Endothelial cell of umbilical vein (primary cell): ENCODE results near the gene GNE. TPM values are rescaled to one million over a fixed set of nuclear protein-coding genes. Genes with fewer than 3 reads are reported as not detected.

Experiments
- BruUV-seq: library from RNA; stranded (reverse); fragments of 400-500 nt; replicated peaks from 2 replicates; lab custom pipeline; 2021; lab: Mats Ljungman, UMichigan
- CTCF ChIA-PET: fragments of 300-600, 350-600 bp; sonication (Branson Sonifier 250); formaldehyde crosslinking; loops from one replicate; lab custom pipeline; 2021; ENCODE audit warnings: antibody characterized with exemption, inconsistent platforms; lab: Charles Lee
- POLR2A ChIA-PET: fragments of 300-600, 350-600 bp; sonication (Branson Sonifier 250); formaldehyde crosslinking; loops from one replicate; lab custom pipeline; 2021; ENCODE audit warnings: antibody characterized with exemption, inconsistent platforms; lab: Charles Lee
- DNase-seq: peaks from one replicate; pipeline ENCODE4 v3.0.0-alpha.2; 2011; ENCODE audit warnings: low read depth, low spot score
- FAIRE-seq: peaks from 2 replicates; lab custom pipeline; 2011; peaks lifted over from hg19 to GRCh38; lab: Jason Lieb, UNC
- H2AFZ ChIP-seq: 2 replicates; pipeline ENCODE4 v1.6.0; 2012; ENCODE audit warnings: low read depth, low read length, control low read depth, inconsistent platforms
- H3K27ac ChIP-seq: 2 replicates; pipeline ENCODE4 v1.5.1; 2011; ENCODE audit warnings: low read depth, mild to moderate bottlenecking, control low read depth, low read length, moderate library complexity; ENCODE audit not compliant: insufficient read depth
- H3K27me3 ChIP-seq, 2 experiments: 2 replicates each; pipeline versions ENCODE4 v1.6.0 to v1.6.1; 2011; ENCODE audit warnings: low read length in 2 of 2, mixed read lengths in 1 of 2; ENCODE audit not compliant: control insufficient read depth in 2 of 2, insufficient read depth in 2 of 2
- H3K36me3 ChIP-seq, 2 experiments: 2 replicates in 1 of 2; 3 replicates in 1 of 2; pipeline ENCODE4 v1.5.1; 2011; ENCODE audit warnings: low read length in 2 of 2, mild to moderate bottlenecking in 1 of 2, moderate library complexity in 1 of 2; ENCODE audit not compliant: control insufficient read depth in 2 of 2, insufficient read depth in 2 of 2; ENCODE audit errors: extremely low read depth in 1 of 2
- H3K4me1 ChIP-seq: 3 replicates; pipeline ENCODE4 v1.5.1; 2011; ENCODE audit warnings: mild to moderate bottlenecking, low read length; ENCODE audit not compliant: control insufficient read depth, insufficient read depth; ENCODE audit errors: extremely low read depth
- H3K4me2 ChIP-seq: 2 replicates; pipeline ENCODE4 v1.6.1; 2011; ENCODE audit warnings: low read length, control low read depth, mixed read lengths; ENCODE audit not compliant: insufficient read depth
- H3K4me3 ChIP-seq, 3 experiments: fragments of 200-600 bp in 1 of 3; sonication (generic), shearing (Covaris generic) in 1 of 3; replicated peaks in 1 of 3; 2 replicates each; pipeline ENCODE4 v1.5.1; 2011 to 2016; ENCODE audit warnings: control low read depth in 3 of 3, low read length in 3 of 3, mild to moderate bottlenecking in 2 of 3, inconsistent platforms in 1 of 3, low read depth in 1 of 3, moderate library complexity in 1 of 3; ENCODE audit not compliant: insufficient read depth in 1 of 3
- H3K79me2 ChIP-seq: 2 replicates; pipeline ENCODE4 v1.6.0; 2012; ENCODE audit warnings: low read length, inconsistent platforms; ENCODE audit not compliant: control insufficient read depth, insufficient read depth
- H3K9ac ChIP-seq: replicated peaks from 2 replicates; pipeline ENCODE3; 2011; ENCODE audit warnings: low read length, control low read depth; ENCODE audit not compliant: insufficient read depth; ENCODE audit errors: extremely low read depth
- H3K9me1 ChIP-seq: replicated peaks from 3 replicates; pipeline ENCODE4 v1.6.0; 2011; ENCODE audit warnings: mild to moderate bottlenecking, low read length; ENCODE audit not compliant: control insufficient read depth, insufficient read depth; ENCODE audit errors: extremely low read depth
- H3K9me3 ChIP-seq: replicated peaks from 2 replicates; pipeline ENCODE4 v1.5.1; 2012; ENCODE audit warnings: low read length, inconsistent platforms; ENCODE audit not compliant: control insufficient read depth, insufficient read depth
- H4K20me1 ChIP-seq: replicated peaks from 2 replicates; pipeline ENCODE3; 2011; ENCODE audit warnings: mild to moderate bottlenecking, low read length; ENCODE audit not compliant: control insufficient read depth, insufficient read depth; ENCODE audit errors: extremely low read depth
- CTCF ChIP-seq, 2 donors: IDR thresholded peaks; 1 replicate in 1 of 2; 2 replicates in 1 of 2; pipeline ENCODE4 v1.5.1; 2011; ENCODE audit warnings: low read length in 2 of 2, mild to moderate bottlenecking in 2 of 2, moderate library complexity in 2 of 2, control low read depth in 1 of 2, inconsistent platforms in 1 of 2, low read depth in 1 of 2; ENCODE audit not compliant: insufficient read depth in 1 of 2; ENCODE audit errors: extremely low read depth in 1 of 2
- EZH2 ChIP-seq: IDR thresholded peaks from 2 replicates; pipeline ENCODE4 v1.6.1; 2012; ENCODE audit warnings: borderline replicate concordance, low read depth, mild to moderate bottlenecking, moderate library complexity, low read length, inconsistent platforms; ENCODE audit not compliant: severe bottlenecking
- FOS ChIP-seq: IDR thresholded peaks from 2 replicates; pipeline ENCODE4 v1.6.1; 2011; ENCODE audit warnings: mild to moderate bottlenecking, low read length, moderate library complexity, borderline replicate concordance; ENCODE audit not compliant: insufficient read depth
- GATA2 ChIP-seq: IDR thresholded peaks from 2 replicates; pipeline ENCODE4 v1.7.0; 2011; ENCODE audit warnings: low read depth, mild to moderate bottlenecking, moderate library complexity, mixed read lengths, low read length; ENCODE audit not compliant: insufficient read length, insufficient read depth
- JUN ChIP-seq: IDR thresholded peaks from 2 replicates; pipeline ENCODE4 v1.6.1; 2011; ENCODE audit warnings: borderline replicate concordance, low read depth; ENCODE audit not compliant: insufficient read length, insufficient read depth
- MAX ChIP-seq: IDR thresholded peaks from 2 replicates; pipeline ENCODE4 v1.6.1; 2011; ENCODE audit not compliant: insufficient read depth, insufficient read length
- MYC ChIP-seq: IDR thresholded peaks from one replicate; pipeline ENCODE4 v1.6.1; 2011; ENCODE audit warnings: mild to moderate bottlenecking, low read depth, low read length
- POLR2A ChIP-seq: IDR thresholded peaks from 2 replicates; pipeline ENCODE4 v1.6.1; 2012; ENCODE audit warnings: low read depth, mild to moderate bottlenecking, control low read depth, low read length
- POLR2AphosphoS5 ChIP-seq: IDR thresholded peaks from 2 replicates; pipeline ENCODE4 v1.6.1; 2012; ENCODE audit warnings: low read depth, mild to moderate bottlenecking, control low read depth, low read length, moderate library complexity; ENCODE audit not compliant: insufficient read depth
- dilution Hi-C: fragments of 300-500 bp; cut with MboI; formaldehyde crosslinking; loops from one replicate; pipeline ENCODE4 v1.15.0; 2019; ENCODE audit warnings: low sequenced_read_pairs; ENCODE audit not compliant: extremely low pct_ligation_motif_present
- intact Hi-C: fragments of 100-400 bp; cut with micrococcal nuclease; formaldehyde crosslinking; loops from one replicate; pipeline ENCODE4 v1.10.0; 2022
- polyA plus RNA-seq, 4 experiments: library from polyadenylated mRNA; depleted of rRNA in 3 of 4; stranded (reverse) in 3 of 4; unstranded in 1 of 4; fragments of >200 nt; gene quantifications; 2 replicates each; pipeline versions ENCODE4 v1.2.1 to v1.2.3, GENCODE V29; 2011 to 2012; ENCODE audit warnings: missing spikeins in 1 of 4
- total RNA-seq: library from RNA; stranded (reverse); gene quantifications from 2 replicates; pipeline ENCODE4 v1.2.3, GENCODE V29; 2021

GNE gene
- total and polyA plus RNA-seq, 2 donors (not counting 3 experiments of a cell fraction or from before 2014, with no cell fraction given) = 8.5 to 11.4 TPM

GRCh38 chr9:36282275-36282674 is 24.0 kb upstream of the GNE start:
- Histone ChIP-seq H4K20me1 (no peaks in the 10 kb centered on the region), H3K36me3 (no peaks in the 10 kb centered on the region), H3K4me3 (no peak overlapping the region), H3K4me2 (no peak overlapping the region), H3K9ac (no peak overlapping the region), H3K9me1 (no peaks in the 10 kb centered on the region), H3K27ac (no peak overlapping the region), H3K79me2 (no peaks in the 10 kb centered on the region), H3K4me1 (no peaks in the 10 kb centered on the region), H3K27me3 (no peaks in the 10 kb centered on the region), H3K9me3 (no peaks in the 10 kb centered on the region), H2AFZ (no peak overlapping the region)
- dilution Hi-C loops (no loop called here), intact Hi-C loops (no loop called here)
- FAIRE-seq (peak; percentile 21), DNase-seq (no peak)
- BruUV-seq = no TSS peak
- ChIA-PET CTCF (interaction anchor here (2.0 kb wide), 1 partner anchor 46 kb away, joined by 5 read pairs; no protein-coding TSS in a partner anchor), POLR2A (no interaction called here)
- TF ChIP-seq POLR2A (no peak), FOS (no peak), MYC (no peak), EZH2 (no peak), CTCF (IDR thresholded peaks at IDR 0.05; ENCODE audit: extremely low read depth in 1 of 2, insufficient read depth in 1 of 2, low read depth in 1 of 2, low read length in 2 of 2) (no peak), JUN (no peak), GATA2 (no peak), POLR2AphosphoS5 (no peak), MAX (no peak)
